WTC11 (cell line): ENCODE data around the gene COL4A3.

Experiments
- CREB1 ChIP-seq: sonication (generic); formaldehyde crosslinking; IDR thresholded peaks from 2 replicates; pipeline ENCODE4 v1.8.0; 2023; ENCODE audit warnings: mild to moderate bottlenecking, missing genetic modification reagents
- ETV6 ChIP-seq: sonication (generic); formaldehyde crosslinking; IDR thresholded peaks from 2 replicates; pipeline ENCODE4 v1.8.1; 2022; ENCODE audit warnings: mild to moderate bottlenecking, missing genetic modification reagents
- GRHL2 ChIP-seq: fragments of 250-450 bp; sonication (Bioruptor Pico); IDR thresholded peaks from 2 replicates; pipeline ENCODE4 v1.8.0; 2022; ENCODE audit warnings: mild to moderate bottlenecking, moderate library complexity; ENCODE audit not compliant: insufficient replicate concordance, severe bottlenecking
- NFYB ChIP-seq: sonication (generic); formaldehyde crosslinking; conservative IDR thresholded peaks from 2 replicates; pipeline ENCODE4 v1.8.0; 2022; ENCODE audit warnings: low read depth, missing genetic modification reagents
- ZBTB43 ChIP-seq: sonication (generic); formaldehyde crosslinking; IDR thresholded peaks from 2 replicates; pipeline ENCODE4 v1.8.1; 2023; ENCODE audit warnings: mild to moderate bottlenecking, missing genetic modification reagents
- ZNF263 ChIP-seq: sonication (generic); formaldehyde crosslinking; IDR thresholded peaks from 2 replicates; pipeline ENCODE4 v1.8.1; 2022; ENCODE audit warnings: low read depth, mild to moderate bottlenecking, moderate library complexity, missing genetic modification reagents
- TF ChIP-seq, protein P1 (sequence below): fragments of 200-600 bp; IDR thresholded peaks from 2 replicates; pipeline ENCODE4 v1.8.0; 2022; ENCODE audit warnings: antibody characterized with exemption
- TF ChIP-seq, protein P2 (sequence below): sonication (generic); formaldehyde crosslinking; conservative IDR thresholded peaks from 2 replicates; pipeline ENCODE4 v1.8.1; 2022; ENCODE audit warnings: mild to moderate bottlenecking, missing genetic modification reagents
- TF ChIP-seq, protein P3 (sequence below): sonication (generic); formaldehyde crosslinking; IDR thresholded peaks from 2 replicates; pipeline ENCODE4 v1.8.1; 2022; ENCODE audit warnings: low read depth, mild to moderate bottlenecking, moderate library complexity, missing genetic modification reagents, borderline replicate concordance

GRCh38 chr2:227161947-227162346, 2.5 kb upstream of the COL4A3 start:
- TF ChIP-seq ZBTB43 (CRISPR knock-in tag) (no peak), ZNF263 (no peak), ETV6 (CRISPR knock-in tag) (no peak), GRHL2 (CRISPR knock-in tag) (no peak), CREB1 (CRISPR knock-in tag) (no peak), NFYB (CRISPR knock-in tag) (no peak)
- TF ChIP-seq, protein P1, sequence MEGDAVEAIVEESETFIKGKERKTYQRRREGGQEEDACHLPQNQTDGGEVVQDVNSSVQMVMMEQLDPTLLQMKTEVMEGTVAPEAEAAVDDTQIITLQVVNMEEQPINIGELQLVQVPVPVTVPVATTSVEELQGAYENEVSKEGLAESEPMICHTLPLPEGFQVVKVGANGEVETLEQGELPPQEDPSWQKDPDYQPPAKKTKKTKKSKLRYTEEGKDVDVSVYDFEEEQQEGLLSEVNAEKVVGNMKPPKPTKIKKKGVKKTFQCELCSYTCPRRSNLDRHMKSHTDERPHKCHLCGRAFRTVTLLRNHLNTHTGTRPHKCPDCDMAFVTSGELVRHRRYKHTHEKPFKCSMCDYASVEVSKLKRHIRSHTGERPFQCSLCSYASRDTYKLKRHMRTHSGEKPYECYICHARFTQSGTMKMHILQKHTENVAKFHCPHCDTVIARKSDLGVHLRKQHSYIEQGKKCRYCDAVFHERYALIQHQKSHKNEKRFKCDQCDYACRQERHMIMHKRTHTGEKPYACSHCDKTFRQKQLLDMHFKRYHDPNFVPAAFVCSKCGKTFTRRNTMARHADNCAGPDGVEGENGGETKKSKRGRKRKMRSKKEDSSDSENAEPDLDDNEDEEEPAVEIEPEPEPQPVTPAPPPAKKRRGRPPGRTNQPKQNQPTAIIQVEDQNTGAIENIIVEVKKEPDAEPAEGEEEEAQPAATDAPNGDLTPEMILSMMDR: no peak
- TF ChIP-seq, protein P2, sequence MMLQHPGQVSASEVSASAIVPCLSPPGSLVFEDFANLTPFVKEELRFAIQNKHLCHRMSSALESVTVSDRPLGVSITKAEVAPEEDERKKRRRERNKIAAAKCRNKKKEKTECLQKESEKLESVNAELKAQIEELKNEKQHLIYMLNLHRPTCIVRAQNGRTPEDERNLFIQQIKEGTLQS (CRISPR knock-in tag): no peak
- TF ChIP-seq, protein P3, sequence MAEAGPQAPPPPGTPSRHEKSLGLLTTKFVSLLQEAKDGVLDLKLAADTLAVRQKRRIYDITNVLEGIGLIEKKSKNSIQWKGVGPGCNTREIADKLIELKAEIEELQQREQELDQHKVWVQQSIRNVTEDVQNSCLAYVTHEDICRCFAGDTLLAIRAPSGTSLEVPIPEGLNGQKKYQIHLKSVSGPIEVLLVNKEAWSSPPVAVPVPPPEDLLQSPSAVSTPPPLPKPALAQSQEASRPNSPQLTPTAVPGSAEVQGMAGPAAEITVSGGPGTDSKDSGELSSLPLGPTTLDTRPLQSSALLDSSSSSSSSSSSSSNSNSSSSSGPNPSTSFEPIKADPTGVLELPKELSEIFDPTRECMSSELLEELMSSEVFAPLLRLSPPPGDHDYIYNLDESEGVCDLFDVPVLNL (CRISPR knock-in tag): no peak
